Activated naive CD8-positive, alpha-beta T cell treated with anti-CD3 and anti-CD28 coated beads, Interleukin-2, amount 10 ng/mL, durations not matched to agents 7 days and 5 days (primary cell): ENCODE data around the gene POLR1G. TPM values are rescaled to one million over a fixed set of nuclear protein-coding genes. Genes with fewer than 3 reads are reported as not detected.

Source experiments
- microRNA-seq: library from miRNA; unstranded; fragments of <30 nt; microRNA quantifications from one replicate; pipeline ENCODE4 v1.2.0, GENCODE V29; 2022
- total RNA-seq, 2 experiments: library from RNA; stranded (reverse); gene quantifications; one replicate each; pipeline ENCODE4 v1.2.3, GENCODE V29; 2021

POLR1G gene
- total RNA-seq, 2 experiments from 2014 or later = 6.0 to 6.3 TPM

Small RNA genes within 50 kb of the gene (microRNA-seq; reads per million reads assigned to microRNA genes)
- gene MIR6088 = not detected

Other genes with a start within 250 kb of the POLR1G start
- under 1 TPM; 0.31 to 0.47 TPM for gene NKPD1, start 245.7 kb upstream of the POLR1G start, total RNA-seq
- 10 to 100 TPM; 61.1 to 63.6 TPM for gene TRAPPC6A, start 228.4 kb upstream of the POLR1G start, total RNA-seq
- 10 to 100 TPM; 21.9 to 22.8 TPM for gene BLOC1S3, start 227.9 kb upstream of the POLR1G start, total RNA-seq
- not detected for gene EXOC3L2, start 161.2 kb upstream of the POLR1G start, total RNA-seq
- gene MARK4, start 155.4 kb upstream of the POLR1G start, total RNA-seq = 10 to 100 TPM; 24.8 to 26.1 TPM
- not detected for gene CKM, start 83.8 kb upstream of the POLR1G start, total RNA-seq
- gene KLC3, start 65.9 kb upstream of the POLR1G start, total RNA-seq = not detected
- gene ERCC2, start 36.1 kb upstream of the POLR1G start, total RNA-seq = 10 to 100 TPM; 20.0 to 28.2 TPM
- gene PPP1R13L, start 1.6 kb upstream of the POLR1G start, total RNA-seq = 10 to 100 TPM; 20.2 to 25.7 TPM
- 10 to 100 TPM; 63.1 to 63.3 TPM for gene ERCC1, start 17.3 kb downstream of the POLR1G start, total RNA-seq
- gene FOSB, start 61.4 kb downstream of the POLR1G start, total RNA-seq = 10 to 100 TPM; 68.7 to 69.4 TPM
- gene RTN2, start 90.4 kb downstream of the POLR1G start, total RNA-seq = 1 to 10 TPM; 3.0 to 3.3 TPM
- gene PPM1N, start 91.8 kb downstream of the POLR1G start, total RNA-seq = 1 to 10 TPM; 5.8 to 6.1 TPM
- gene VASP, start 100.8 kb downstream of the POLR1G start, total RNA-seq = 100 to 1,000 TPM; 166 to 180 TPM
- gene OPA3, start 178.2 kb downstream of the POLR1G start, total RNA-seq = 10 to 100 TPM; 10.6 to 11.8 TPM
- not detected for gene GPR4, start 195.6 kb downstream of the POLR1G start, total RNA-seq
- 10 to 100 TPM; 93.1 to 94.2 TPM for gene EML2, start 232.8 kb downstream of the POLR1G start, total RNA-seq